Measurements from ENCODE around the gene RPL36.

Gene RPL36

GRCh38 chr19:5684694-5685430 is 5.2 kb upstream of the RPL36 start:
- H3K27ac ChIP-seq (replicated peaks; ENCODE audit: low read length) = no peak overlapping the region
- no peaks in the 10 kb centered on the region for H3K9me3 ChIP-seq (replicated peaks in 1 of 2; ENCODE audit: control insufficient read depth in 2 of 2, insufficient read depth in 1 of 2, low read depth in 1 of 2, low read length in 2 of 2)
- no peak overlapping the region for H2AFZ ChIP-seq (ENCODE audit: low read length)
- peak overlapping the region; percentile 39 for H2BK5ac ChIP-seq (ENCODE audit: low read length)
- H3K14ac ChIP-seq (ENCODE audit: low read length) = peak overlapping the region; percentile 38
- peak overlapping the region; percentile 46 for H2AK5ac ChIP-seq (ENCODE audit: low read depth, low read length)
- no peak overlapping the region for H3K4ac ChIP-seq (ENCODE audit: low read length)
- DNase-seq (ENCODE audit: low spot score) = no peak
- no peaks in the 10 kb centered on the region for H3K27me3 ChIP-seq (ENCODE audit: control insufficient read depth in 3 of 3, insufficient read depth in 3 of 3, low read depth in 1 of 3, low read length in 3 of 3)
- H3K9ac ChIP-seq (ENCODE audit: low read depth, low read length, poor library complexity) = no peak overlapping the region
- no CpG with 5 or more reads among the region's 22 CpGs for WGBS, 2 donors (ENCODE audit: extremely low coverage in 2 of 2, insufficient read length in 2 of 2, insufficient replicate concordance in 1 of 2)
- no peak overlapping the region for H4K91ac ChIP-seq (ENCODE audit: low read depth, low read length, poor library complexity)
- no peak overlapping the region for H3K18ac ChIP-seq (ENCODE audit: low read length)
- peaks cover 14% of the 10 kb centered on the region for H3K79me1 ChIP-seq (ENCODE audit: low read depth, low read length)
- H3K23ac ChIP-seq (ENCODE audit: low read depth, low read length, poor library complexity) = no peak overlapping the region
- no peak overlapping the region for H3K4me3 ChIP-seq (ENCODE audit: low read length in 2 of 2)
- peaks cover 0 to 2% of the 10 kb centered on the region in 2 donors for H3K36me3 ChIP-seq (replicated peaks in 1 of 2; ENCODE audit: control insufficient read depth in 2 of 2, insufficient read depth in 2 of 2, low read length in 2 of 2)
- no peak overlapping the region for H3K4me2 ChIP-seq (ENCODE audit: insufficient read depth, low read length, poor library complexity, severe bottlenecking)
- H2BK120ac ChIP-seq (ENCODE audit: low read depth, low read length) = no peak overlapping the region
- H4K8ac ChIP-seq (ENCODE audit: low read depth, low read length) = no peak overlapping the region
- H2BK12ac ChIP-seq (ENCODE audit: low read length) = no peak overlapping the region
- no peak overlapping the region for H2BK15ac ChIP-seq (ENCODE audit: low read length)
- peaks cover 3 to 18% of the 10 kb centered on the region in 2 donors for H3K4me1 ChIP-seq (ENCODE audit: control insufficient read depth in 2 of 2, insufficient read depth in 1 of 2, low read depth in 1 of 2, low read length in 2 of 2)

GRCh38 chr19:5686326-5686646 is 3.8 kb upstream of the RPL36 start:
- H3K4ac ChIP-seq (ENCODE audit: low read length) = no peak overlapping the region
- no peak overlapping the region for H2BK120ac ChIP-seq (ENCODE audit: low read depth, low read length)
- peak overlapping the region; percentile 44 for H3K23ac ChIP-seq (ENCODE audit: low read depth, low read length, poor library complexity)
- no peak overlapping the region for H3K14ac ChIP-seq (ENCODE audit: low read length)
- peak overlapping the region; percentile 77 for H3K4me2 ChIP-seq (ENCODE audit: insufficient read depth, low read length, poor library complexity, severe bottlenecking)
- H3K18ac ChIP-seq (ENCODE audit: low read length) = peak overlapping the region; percentile 24
- WGBS, 2 donors (ENCODE audit: extremely low coverage in 2 of 2, insufficient read length in 2 of 2, insufficient replicate concordance in 1 of 2) = no CpG with 5 or more reads among the region's 16 CpGs
- DNase-seq (ENCODE audit: low spot score) = no peak
- no peak overlapping the region for H3K9ac ChIP-seq (ENCODE audit: low read depth, low read length, poor library complexity)
- peaks cover 3 to 16% of the 10 kb centered on the region in 2 donors for H3K4me1 ChIP-seq (ENCODE audit: control insufficient read depth in 2 of 2, insufficient read depth in 1 of 2, low read depth in 1 of 2, low read length in 2 of 2)
- H3K36me3 ChIP-seq (replicated peaks in 1 of 2; ENCODE audit: control insufficient read depth in 2 of 2, insufficient read depth in 2 of 2, low read length in 2 of 2) = peaks cover 2 to 5% of the 10 kb centered on the region in 2 donors
- peak overlapping the region; percentile 39 for H2BK5ac ChIP-seq (ENCODE audit: low read length)
- H2BK15ac ChIP-seq (ENCODE audit: low read length) = peak overlapping the region; percentile 92
- H4K8ac ChIP-seq (ENCODE audit: low read depth, low read length) = no peak overlapping the region
- peaks cover 14% of the 10 kb centered on the region for H3K79me1 ChIP-seq (ENCODE audit: low read depth, low read length)
- peak overlapping the region; percentile 87 for H2AFZ ChIP-seq (ENCODE audit: low read length)
- H4K91ac ChIP-seq (ENCODE audit: low read depth, low read length, poor library complexity) = no peak overlapping the region
- H3K9me3 ChIP-seq (replicated peaks in 1 of 2; ENCODE audit: control insufficient read depth in 2 of 2, insufficient read depth in 1 of 2, low read depth in 1 of 2, low read length in 2 of 2) = no peaks in the 10 kb centered on the region
- H3K27ac ChIP-seq (replicated peaks; ENCODE audit: low read length) = peak overlapping the region; percentile 7
- H3K27me3 ChIP-seq (ENCODE audit: control insufficient read depth in 3 of 3, insufficient read depth in 3 of 3, low read depth in 1 of 3, low read length in 3 of 3) = no peaks in the 10 kb centered on the region
- H2BK12ac ChIP-seq (ENCODE audit: low read length) = no peak overlapping the region
- H2AK5ac ChIP-seq (ENCODE audit: low read depth, low read length) = peak overlapping the region; percentile 63
- peak overlapping the region; percentile 46 to 86 for H3K4me3 ChIP-seq (ENCODE audit: low read length in 2 of 2)

- H2BK5ac ChIP-seq (ENCODE audit: low read length) = peak overlapping the region; percentile 75
- H3K4ac ChIP-seq (ENCODE audit: low read length) = no peak overlapping the region
- no peak overlapping the region for H2BK12ac ChIP-seq (ENCODE audit: low read length)
- no peaks in the 10 kb centered on the region for H3K27me3 ChIP-seq (ENCODE audit: control insufficient read depth in 3 of 3, insufficient read depth in 3 of 3, low read depth in 1 of 3, low read length in 3 of 3)
- H3K23ac ChIP-seq (ENCODE audit: low read depth, low read length, poor library complexity) = peak overlapping the region; percentile 96
- H3K4me3 ChIP-seq (ENCODE audit: low read length in 2 of 2) = peak overlapping the region; percentile 46 to 86
- no peak overlapping the region for H4K8ac ChIP-seq (ENCODE audit: low read depth, low read length)
- peak overlapping the region; percentile 87 for H2AFZ ChIP-seq (ENCODE audit: low read length)
- H2AK5ac ChIP-seq (ENCODE audit: low read depth, low read length) = peak overlapping the region; percentile 95
- peaks cover 4 to 11% of the 10 kb centered on the region in 2 donors for H3K36me3 ChIP-seq (replicated peaks in 1 of 2; ENCODE audit: control insufficient read depth in 2 of 2, insufficient read depth in 2 of 2, low read length in 2 of 2)
- H3K9ac ChIP-seq (ENCODE audit: low read depth, low read length, poor library complexity) = peak overlapping the region; percentile 84
- no peak overlapping the region for H3K14ac ChIP-seq (ENCODE audit: low read length)
- peak overlapping the region; percentile 96 for H2BK120ac ChIP-seq (ENCODE audit: low read depth, low read length)
- no peaks in the 10 kb centered on the region for H3K9me3 ChIP-seq (replicated peaks in 1 of 2; ENCODE audit: control insufficient read depth in 2 of 2, insufficient read depth in 1 of 2, low read depth in 1 of 2, low read length in 2 of 2)
- no peak overlapping the region for H2BK15ac ChIP-seq (ENCODE audit: low read length)
- H3K4me1 ChIP-seq (ENCODE audit: control insufficient read depth in 2 of 2, insufficient read depth in 1 of 2, low read depth in 1 of 2, low read length in 2 of 2) = peaks cover 4 to 12% of the 10 kb centered on the region in 2 donors
- no peak overlapping the region for H4K91ac ChIP-seq (ENCODE audit: low read depth, low read length, poor library complexity)
- no CpG with 5 or more reads among the region's 59 CpGs for WGBS, 2 donors (ENCODE audit: extremely low coverage in 2 of 2, insufficient read length in 2 of 2, insufficient replicate concordance in 1 of 2)
- peak; percentile 96 for DNase-seq (ENCODE audit: low spot score)
- H3K27ac ChIP-seq (replicated peaks; ENCODE audit: low read length) = peak overlapping the region; percentile 46
- H3K18ac ChIP-seq (ENCODE audit: low read length) = peak overlapping the region; percentile 97
- peak overlapping the region; percentile 77 for H3K4me2 ChIP-seq (ENCODE audit: insufficient read depth, low read length, poor library complexity, severe bottlenecking)
- H3K79me1 ChIP-seq (ENCODE audit: low read depth, low read length) = peaks cover 14% of the 10 kb centered on the region
These were observed 3.3 kb upstream of the RPL36 start for GRCh38 chr19:5686647-5687359.

All from neuronal stem cell (in vitro differentiated cells).